Measurements from ENCODE around the gene ETHE1. TPM values are rescaled to one million over a fixed set of nuclear protein-coding genes. Genes with fewer than 3 reads are reported as not detected.

The ETHE1 gene
- 41.6 and 59.0 TPM in 2 replicates for total RNA-seq (2012; rRNA removed)

GRCh38 chr19:43526884-43527859, at the start of gene ETHE1:
Gene ETHE1, minus strand, starts transcription at chr19:43527201. Its CDS starts 24 bp downstream, at chr19:43527177.
- no peaks in the 10 kb centered on the region for H3K27me3 ChIP-seq (ENCODE audit: control insufficient read depth, insufficient read depth, low read length)
- no peaks in the 10 kb centered on the region for H3K9me3 ChIP-seq (replicated peaks; ENCODE audit: low read length)
- H3K4me2 ChIP-seq (ENCODE audit: low read length) = peak within 1 kb of the TSS; percentile 84
- peak within 1 kb of the TSS; percentile 89 for H3K4me3 ChIP-seq (ENCODE audit: low read length)
- H3K9ac ChIP-seq (ENCODE audit: low read depth, low read length) = peak within 1 kb of the TSS; percentile 83
- peaks cover 39% of the 10 kb centered on the region for H3K4me1 ChIP-seq (ENCODE audit: control insufficient read depth, insufficient read depth, low read length)
- no peaks in the 10 kb centered on the region for H3K36me3 ChIP-seq (ENCODE audit: insufficient read depth, low read length)

- Histone ChIP-seq H3K4me3 (ENCODE audit: low read length) (peak overlapping the region; percentile 64), H3K4me1 (ENCODE audit: control insufficient read depth, insufficient read depth, low read length) (peaks cover 5% of the 10 kb centered on the region), H3K4me2 (ENCODE audit: low read length) (peak overlapping the region; percentile 81), H3K27me3 (ENCODE audit: control insufficient read depth, insufficient read depth, low read length) (peaks cover 7% of the 10 kb centered on the region), H3K9me3 (replicated peaks; ENCODE audit: low read length) (no peaks in the 10 kb centered on the region), H3K9ac (ENCODE audit: low read depth, low read length) (peak overlapping the region; percentile 58), H3K36me3 (ENCODE audit: insufficient read depth, low read length) (peaks cover 5% of the 10 kb centered on the region)
These were observed 49.2 kb upstream of the ETHE1 start for GRCh38 chr19:43575955-43576878.

DNA sequence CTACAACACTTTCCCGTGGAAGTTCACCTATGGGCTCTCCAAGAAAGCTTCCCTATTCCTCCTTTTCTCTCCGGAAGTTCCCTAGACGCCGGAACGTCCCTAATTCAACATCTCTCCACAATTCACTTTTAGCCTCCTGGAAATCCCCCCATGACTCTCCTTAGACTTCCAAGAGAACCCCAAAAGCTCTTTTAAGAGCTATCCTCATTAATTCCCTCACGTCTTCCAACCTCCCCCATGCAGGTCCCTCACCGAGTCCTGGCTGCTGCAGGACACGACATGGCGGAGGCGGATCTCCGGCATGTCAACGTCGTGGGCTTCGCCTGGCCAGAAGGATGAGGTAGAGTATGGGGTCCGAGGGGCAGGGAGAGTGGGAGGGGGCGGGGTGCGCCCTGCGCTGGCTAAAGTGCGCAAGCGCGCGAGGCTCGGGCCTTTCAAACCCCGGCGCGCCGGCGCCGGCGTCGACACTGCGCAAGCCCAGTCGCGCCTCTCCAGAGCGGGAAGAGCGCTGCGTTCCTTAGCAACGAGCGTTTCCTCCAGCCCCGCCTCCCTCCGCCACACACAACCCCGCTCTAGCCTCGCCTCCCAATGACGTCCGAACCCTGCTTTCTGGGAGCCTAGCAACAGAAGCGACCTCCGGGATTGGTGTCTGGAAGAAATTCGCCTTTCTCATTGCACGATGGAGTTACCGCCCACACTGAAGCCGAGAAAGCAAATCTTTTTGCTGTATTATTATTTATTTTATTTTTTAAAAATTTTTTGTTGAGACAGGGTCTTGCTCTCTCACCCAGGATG, 48.4 kb upstream of the ETHE1 start, which contains the start of the genes PINLYP and XRCC1:
Gene PINLYP, plus strand, starts transcription at position 646 of the 795 bp plus-strand sequence. CDS start 1,391 bp downstream, outside the sequence.
Gene XRCC1, minus strand, starts transcription at position 372 of the 795 bp plus-strand sequence. Its CDS starts 69 bp downstream, at position 303.
- H3K36me3 ChIP-seq (ENCODE audit: insufficient read depth, low read length) = peaks cover 5% of the 10 kb centered on the region
- H3K4me3 ChIP-seq (ENCODE audit: low read length) = peak within 1 kb of the TSS; percentile 92
- peaks cover 5% of the 10 kb centered on the region for H3K4me1 ChIP-seq (ENCODE audit: control insufficient read depth, insufficient read depth, low read length)
- H3K4me2 ChIP-seq (ENCODE audit: low read length) = peak within 1 kb of the TSS; percentile 89
- H3K9me3 ChIP-seq (replicated peaks; ENCODE audit: low read length) = no peaks in the 10 kb centered on the region
- peaks cover 7% of the 10 kb centered on the region for H3K27me3 ChIP-seq (ENCODE audit: control insufficient read depth, insufficient read depth, low read length)
- H3K9ac ChIP-seq (ENCODE audit: low read depth, low read length) = peak within 1 kb of the TSS; percentile 96

GRCh38 chr19:43574424-43575155, 47.6 kb upstream of the ETHE1 start:
- Histone ChIP-seq H3K4me1 (ENCODE audit: control insufficient read depth, insufficient read depth, low read length) (peaks cover 5% of the 10 kb centered on the region), H3K36me3 (ENCODE audit: insufficient read depth, low read length) (peaks cover 5% of the 10 kb centered on the region), H3K27me3 (ENCODE audit: control insufficient read depth, insufficient read depth, low read length) (peaks cover 7% of the 10 kb centered on the region), H3K9me3 (replicated peaks; ENCODE audit: low read length) (no peaks in the 10 kb centered on the region), H3K9ac (ENCODE audit: low read depth, low read length) (peak overlapping the region; percentile 96), H3K4me2 (ENCODE audit: low read length) (peak overlapping the region; percentile 89), H3K4me3 (ENCODE audit: low read length) (peak overlapping the region; percentile 92)

DNA sequence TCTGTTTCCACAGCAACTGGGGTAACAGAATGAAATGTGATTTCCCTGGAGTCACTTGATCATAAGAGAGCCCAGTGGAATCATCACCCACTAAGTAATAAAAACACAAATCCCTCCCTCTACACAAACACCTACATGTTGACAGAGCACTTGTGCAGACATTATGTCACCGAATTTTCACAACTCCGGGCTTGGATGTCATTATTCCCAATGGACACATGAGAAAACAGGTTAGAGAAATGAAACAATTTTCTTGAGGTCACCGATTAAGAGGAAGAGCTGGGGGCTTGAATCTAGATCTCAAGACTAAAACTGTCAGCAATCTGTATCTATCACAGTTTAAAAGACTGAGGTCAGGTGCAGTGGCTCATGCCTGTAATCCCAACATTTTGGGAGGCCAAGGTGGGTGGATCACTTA, 45.2 kb upstream of the ETHE1 start:
- H3K36me3 ChIP-seq (ENCODE audit: insufficient read depth, low read length) = peaks cover 5% of the 10 kb centered on the region
- H3K9me3 ChIP-seq (replicated peaks; ENCODE audit: low read length) = no peaks in the 10 kb centered on the region
- H3K4me2 ChIP-seq (ENCODE audit: low read length) = no peak overlapping the region
- H3K4me3 ChIP-seq (ENCODE audit: low read length) = no peak overlapping the region
- no peaks in the 10 kb centered on the region for H3K27me3 ChIP-seq (ENCODE audit: control insufficient read depth, insufficient read depth, low read length)
- no peak overlapping the region for H3K9ac ChIP-seq (ENCODE audit: low read depth, low read length)
- peaks cover 5% of the 10 kb centered on the region for H3K4me1 ChIP-seq (ENCODE audit: control insufficient read depth, insufficient read depth, low read length)

GRCh38 chr19:43570174-43570791, 43.3 kb upstream of the ETHE1 start:
- Histone ChIP-seq H3K4me2 (ENCODE audit: low read length) (no peak overlapping the region), H3K36me3 (ENCODE audit: insufficient read depth, low read length) (peaks cover 5% of the 10 kb centered on the region), H3K4me1 (ENCODE audit: control insufficient read depth, insufficient read depth, low read length) (peaks cover 5% of the 10 kb centered on the region), H3K9ac (ENCODE audit: low read depth, low read length) (no peak overlapping the region), H3K9me3 (replicated peaks; ENCODE audit: low read length) (no peaks in the 10 kb centered on the region), H3K27me3 (ENCODE audit: control insufficient read depth, insufficient read depth, low read length) (no peaks in the 10 kb centered on the region), H3K4me3 (ENCODE audit: low read length) (no peak overlapping the region)

- H3K36me3 ChIP-seq (ENCODE audit: insufficient read depth, low read length) = peaks cover 5% of the 10 kb centered on the region
- H3K9me3 ChIP-seq (replicated peaks; ENCODE audit: low read length) = no peaks in the 10 kb centered on the region
- H3K4me1 ChIP-seq (ENCODE audit: control insufficient read depth, insufficient read depth, low read length) = peaks cover 4% of the 10 kb centered on the region
- H3K4me3 ChIP-seq (ENCODE audit: low read length) = no peak overlapping the region
- no peak overlapping the region for H3K4me2 ChIP-seq (ENCODE audit: low read length)
- no peak overlapping the region for H3K9ac ChIP-seq (ENCODE audit: low read depth, low read length)
- no peaks in the 10 kb centered on the region for H3K27me3 ChIP-seq (ENCODE audit: control insufficient read depth, insufficient read depth, low read length)
These were observed 42.7 kb upstream of the ETHE1 start for GRCh38 chr19:43569657-43570056.

DNA sequence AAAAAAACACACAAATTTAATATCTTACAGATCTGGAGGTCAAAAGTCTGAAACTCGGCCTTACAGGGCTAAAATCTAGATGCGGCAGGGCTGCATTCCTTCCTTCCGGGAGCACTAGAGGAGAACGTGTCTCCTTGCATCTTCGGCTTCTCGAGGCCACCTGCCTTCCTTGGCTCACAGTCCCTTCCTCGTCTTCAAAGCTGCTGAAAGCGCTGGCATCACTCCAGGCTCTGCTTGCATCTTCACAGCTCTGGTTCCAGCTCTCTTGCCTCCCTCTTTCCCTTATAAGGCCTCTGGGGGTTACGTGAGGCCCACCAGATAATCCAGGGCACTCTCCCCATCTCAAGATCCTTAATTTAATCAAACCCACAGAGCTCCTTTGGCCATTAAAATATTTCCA, 37.8 kb upstream of the ETHE1 start:
- Histone ChIP-seq H3K9me3 (replicated peaks; ENCODE audit: low read length) (no peaks in the 10 kb centered on the region), H3K9ac (ENCODE audit: low read depth, low read length) (no peak overlapping the region), H3K4me1 (ENCODE audit: control insufficient read depth, insufficient read depth, low read length) (peaks cover 29% of the 10 kb centered on the region), H3K4me3 (ENCODE audit: low read length) (no peak overlapping the region), H3K27me3 (ENCODE audit: control insufficient read depth, insufficient read depth, low read length) (no peaks in the 10 kb centered on the region), H3K4me2 (ENCODE audit: low read length) (no peak overlapping the region), H3K36me3 (ENCODE audit: insufficient read depth, low read length) (peaks cover 7% of the 10 kb centered on the region)

GRCh38 chr19:43563816-43564457, 36.9 kb upstream of the ETHE1 start:
- no peaks in the 10 kb centered on the region for H3K27me3 ChIP-seq (ENCODE audit: control insufficient read depth, insufficient read depth, low read length)
- H3K4me3 ChIP-seq (ENCODE audit: low read length) = no peak overlapping the region
- H3K9me3 ChIP-seq (replicated peaks; ENCODE audit: low read length) = no peaks in the 10 kb centered on the region
- H3K9ac ChIP-seq (ENCODE audit: low read depth, low read length) = no peak overlapping the region
- H3K4me1 ChIP-seq (ENCODE audit: control insufficient read depth, insufficient read depth, low read length) = peaks cover 29% of the 10 kb centered on the region
- peaks cover 7% of the 10 kb centered on the region for H3K36me3 ChIP-seq (ENCODE audit: insufficient read depth, low read length)
- no peak overlapping the region for H3K4me2 ChIP-seq (ENCODE audit: low read length)

All from skeletal muscle satellite cell (primary cell).